K562 (cell line): Measurements from ENCODE around the gene EIF1B. TPM values are rescaled to one million over a fixed set of nuclear protein-coding genes. Genes with fewer than 3 reads are reported as not detected.

Experiments
- ARID3B ChIP-seq: fragments of 250-450 bp; sonication (Bioruptor Pico); IDR thresholded peaks from 2 replicates; pipeline ENCODE4 v1.4.0; 2020; ENCODE audit warnings: borderline replicate concordance
- CREB5 ChIP-seq: fragments of 250-450 bp; sonication (Bioruptor Pico); IDR thresholded peaks from 2 replicates; pipeline ENCODE4 v1.5.0; 2020; ENCODE audit warnings: mild to moderate bottlenecking
- ELK1 ChIP-seq: sonication (generic); formaldehyde crosslinking; IDR thresholded peaks from 2 replicates; pipeline ENCODE4 v1.8.1; 2022; ENCODE audit warnings: missing genetic modification reagents
- HBP1 ChIP-seq: fragments of 450-650 bp; formaldehyde crosslinking; IDR thresholded peaks from 2 replicates; pipeline ENCODE4 v1.4.0; 2022; ENCODE audit warnings: missing genetic modification characterization
- HDAC2 ChIP-seq: fragments of 450-650 bp; IDR thresholded peaks from 2 replicates; pipeline ENCODE4 v1.6.1; 2016; ENCODE audit warnings: mild to moderate bottlenecking
- ID3 ChIP-seq, 2 experiments: fragments of 250-450 bp in 1 of 2; fragments of 450-650 bp in 1 of 2; sonication (Bioruptor Pico) in 1 of 2; IDR thresholded peaks; 2 replicates each; pipeline versions ENCODE4 v1.6.1 to v1.8.0; 2016 to 2021; ENCODE audit warnings: mild to moderate bottlenecking in 2 of 2, moderate library complexity in 2 of 2, missing compliant biosample characterization in 1 of 2, missing genetic modification characterization in 1 of 2
- MED1 ChIP-seq: sonication (generic); formaldehyde crosslinking; IDR thresholded peaks from 2 replicates; pipeline ENCODE4 v1.8.1; 2023; ENCODE audit warnings: missing genetic modification reagents, borderline replicate concordance
- SMAD3 ChIP-seq: fragments of 450-650 bp; formaldehyde crosslinking; conservative IDR thresholded peaks from 2 replicates; pipeline ENCODE4 v1.4.0; 2020; ENCODE audit warnings: mild to moderate bottlenecking
- SRSF1 ChIP-seq: fragments of 200-400 bp; formaldehyde crosslinking; IDR thresholded peaks from 2 replicates; pipeline ENCODE4 v1.6.1; 2017; ENCODE audit warnings: mild to moderate bottlenecking, low read depth, low read length, moderate library complexity
- TARDBP ChIP-seq: fragments of 450-650 bp; IDR thresholded peaks from 2 replicates; pipeline ENCODE4 v1.6.1; 2016
- ZNF165 ChIP-seq: fragments of 250-450 bp; sonication (Bioruptor Pico); IDR thresholded peaks from 2 replicates; pipeline ENCODE4 v1.4.0; 2020; ENCODE audit warnings: borderline replicate concordance
- ZNF347 ChIP-seq: fragments of 450-650 bp; formaldehyde crosslinking; IDR thresholded peaks from 2 replicates; pipeline ENCODE4 v1.4.0; 2020; ENCODE audit warnings: low read depth, mild to moderate bottlenecking, moderate library complexity
- ZNF444 ChIP-seq: fragments of 250-450 bp; sonication (Bioruptor Pico); IDR thresholded peaks from 2 replicates; pipeline ENCODE4 v1.4.0; 2020; ENCODE audit warnings: mild to moderate bottlenecking, moderate library complexity
- ZNF589 ChIP-seq: fragments of 200-800 bp; sonication (Bioruptor generic); IDR thresholded peaks from 2 replicates; pipeline ENCODE4 v1.6.1; 2016; ENCODE audit warnings: low read depth, missing genetic modification characterization, missing compliant biosample characterization
- ZNF609 ChIP-seq: sonication (generic); formaldehyde crosslinking; IDR thresholded peaks from 2 replicates; pipeline ENCODE4 v1.8.1; 2023; ENCODE audit warnings: missing genetic modification reagents, mild to moderate bottlenecking, borderline replicate concordance
- polyA plus RNA-seq, 8 experiments: library from polyadenylated mRNA; depleted of rRNA in 4 of 8; stranded (reverse) in 5 of 8; unstranded in 3 of 8; fragments of >200 nt; fragmentation: Nextera tagmentation in 2 of 8; fragmentation: Illumina TruSeq in 1 of 8; extraction: Ambion mirVana in 2 of 8; extraction: Trizol in 1 of 8; gene quantifications; 2 replicates each; pipeline versions ENCODE4 v1.2.1 to v1.2.3, GENCODE V29; 2011 to 2014; ENCODE audit warnings: inconsistent platforms in 1 of 8, missing spikeins in 1 of 8
- total RNA-seq, 7 experiments: library from RNA; depleted of rRNA in 6 of 7; stranded (reverse); fragments of >200 nt in 6 of 7; fragmentation: Illumina TruSeq in 2 of 7; extraction: Trizol in 2 of 7; gene quantifications; 2 replicates each; pipeline versions ENCODE4 v1.2.1 to v1.2.3, GENCODE V29; 2011 to 2021; ENCODE audit warnings: low replicate concordance in 1 of 7

Gene EIF1B
- total and polyA plus RNA-seq, 9 of the 15 experiments (the other 6 are each of a cell fraction or from before 2014, with no cell fraction given): 18.1 to 184 (median 78.9) TPM

- TF ChIP-seq CREB5 (CRISPR knock-in tag) (peak; percentile 32; the same call in 1 of the 2 replicates), ZNF589 (CRISPR knock-in tag) (no peak; the same call in 1 of the 2 replicates), ID3 (CRISPR knock-in tag; IDR thresholded peaks at IDR 0.05) (no peak), ID3 (tag; IDR thresholded peaks at IDR 0.05) (peak; percentile 35; the same call in 1 of the 2 replicates), MED1 (CRISPR knock-in tag) (no peak), HDAC2 (peak; percentile 58; the same call in 1 of the 2 replicates), ZNF347 (CRISPR knock-in tag) (0 out of 2 replicates have a peak, but pooled peaks have one; percentile 68), ELK1 (no peak), SRSF1 (no peak), ZNF609 (CRISPR knock-in tag) (no peak), SMAD3 (CRISPR knock-in tag) (0 out of 2 replicates have a peak, but pooled peaks have one; percentile 39), ZNF165 (CRISPR knock-in tag) (0 out of 2 replicates have a peak, but pooled peaks have one; percentile 57), TARDBP (no peak), ZNF444 (CRISPR knock-in tag) (0 out of 2 replicates have a peak, but pooled peaks have one; percentile 14), ARID3B (CRISPR knock-in tag) (no peak), HBP1 (CRISPR knock-in tag) (no peak)
Observed at GRCh38 chr3:40308725-40309417, 636 bp upstream of the EIF1B start (continued).
